Glutamatergic neuron (in vitro differentiated cells): ENCODE results near the gene ACR. TPM values are rescaled to one million over a fixed set of nuclear protein-coding genes. Genes with fewer than 3 reads are reported as not detected.

ENCODE experiments used
- DNase-seq: peaks from one replicate; pipeline ENCODE4 v3.0.0; 2022
- H3K27ac Mint-ChIP-seq: one replicate; pipeline ENCODE4 v1.8.0; 2020; ENCODE audit warnings: mild to moderate bottlenecking, mixed read lengths, inconsistent platforms; ENCODE audit not compliant: unreplicated experiment
- H3K27me3 Mint-ChIP-seq: one replicate; pipeline ENCODE4 v1.8.0; 2020; ENCODE audit warnings: mild to moderate bottlenecking, moderate library complexity, mixed read lengths, inconsistent platforms; ENCODE audit not compliant: unreplicated experiment
- H3K36me3 Mint-ChIP-seq: one replicate; pipeline ENCODE4 v1.8.0; 2020; ENCODE audit warnings: mild to moderate bottlenecking, mixed read lengths, inconsistent platforms; ENCODE audit not compliant: unreplicated experiment
- H3K4me1 Mint-ChIP-seq: one replicate; pipeline ENCODE4 v1.8.0; 2020; ENCODE audit warnings: mild to moderate bottlenecking, low read depth, mixed read lengths, inconsistent platforms; ENCODE audit not compliant: unreplicated experiment
- H3K4me3 Mint-ChIP-seq: one replicate; pipeline ENCODE4 v1.8.0; 2020; ENCODE audit warnings: mild to moderate bottlenecking, mixed read lengths, inconsistent platforms; ENCODE audit not compliant: unreplicated experiment
- H3K9me3 Mint-ChIP-seq: one replicate; pipeline ENCODE4 v1.8.0; 2020; ENCODE audit warnings: mild to moderate bottlenecking, moderate library complexity, mixed read lengths, inconsistent platforms; ENCODE audit not compliant: unreplicated experiment
- total RNA-seq: library from RNA; stranded (reverse); fragmentation: NEBNext Ultra II Directional; extraction: Animal tissue kit (Norgen Biotek cat#: 25700); gene quantifications from one replicate; pipeline ENCODE4 v1.2.1, GENCODE V29; 2021; ENCODE audit not compliant: unreplicated experiment
- TF ChIP-seq, protein P1 (sequence below): fragments of 200-600 bp; sonication (generic); IDR thresholded peaks from one replicate; pipeline ENCODE4 v1.5.0; 2021; ENCODE audit not compliant: partially characterized antibody, unreplicated experiment

ACR gene
- total RNA-seq, 1 donor from 2014 or later = not detected

DNA sequence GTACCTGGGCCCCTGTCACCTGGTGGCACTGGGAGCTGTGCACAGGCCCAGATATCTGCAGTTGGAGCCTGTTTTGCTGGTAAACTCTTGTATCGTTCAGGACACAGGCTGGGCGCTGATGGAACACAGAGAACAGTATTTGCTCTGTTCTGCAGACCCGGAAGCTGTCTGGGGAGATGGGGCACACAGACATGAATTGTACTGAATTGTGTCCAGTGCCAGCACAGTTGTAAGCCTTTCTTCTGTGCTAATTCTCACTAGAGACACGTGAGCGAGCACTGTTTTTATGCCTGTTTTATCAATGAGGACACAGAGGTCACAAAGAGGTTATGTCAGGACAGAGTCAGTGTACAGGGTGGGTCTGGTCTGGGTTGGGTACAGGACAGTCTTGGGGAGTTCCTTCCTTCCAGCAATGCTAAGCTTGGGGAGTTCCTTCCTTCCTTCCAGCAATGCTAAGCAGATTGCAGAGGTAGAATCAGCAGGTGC, 24.4 kb upstream of the ACR start:
- H3K27ac Mint-ChIP-seq = no peak overlapping the region
- H3K36me3 Mint-ChIP-seq = peaks cover 11% of the 10 kb centered on the region
- no peak overlapping the region for H3K4me3 Mint-ChIP-seq
- H3K4me1 Mint-ChIP-seq = peaks cover 4% of the 10 kb centered on the region
- peak; percentile 6 for DNase-seq
- TF ChIP-seq, protein P1, sequence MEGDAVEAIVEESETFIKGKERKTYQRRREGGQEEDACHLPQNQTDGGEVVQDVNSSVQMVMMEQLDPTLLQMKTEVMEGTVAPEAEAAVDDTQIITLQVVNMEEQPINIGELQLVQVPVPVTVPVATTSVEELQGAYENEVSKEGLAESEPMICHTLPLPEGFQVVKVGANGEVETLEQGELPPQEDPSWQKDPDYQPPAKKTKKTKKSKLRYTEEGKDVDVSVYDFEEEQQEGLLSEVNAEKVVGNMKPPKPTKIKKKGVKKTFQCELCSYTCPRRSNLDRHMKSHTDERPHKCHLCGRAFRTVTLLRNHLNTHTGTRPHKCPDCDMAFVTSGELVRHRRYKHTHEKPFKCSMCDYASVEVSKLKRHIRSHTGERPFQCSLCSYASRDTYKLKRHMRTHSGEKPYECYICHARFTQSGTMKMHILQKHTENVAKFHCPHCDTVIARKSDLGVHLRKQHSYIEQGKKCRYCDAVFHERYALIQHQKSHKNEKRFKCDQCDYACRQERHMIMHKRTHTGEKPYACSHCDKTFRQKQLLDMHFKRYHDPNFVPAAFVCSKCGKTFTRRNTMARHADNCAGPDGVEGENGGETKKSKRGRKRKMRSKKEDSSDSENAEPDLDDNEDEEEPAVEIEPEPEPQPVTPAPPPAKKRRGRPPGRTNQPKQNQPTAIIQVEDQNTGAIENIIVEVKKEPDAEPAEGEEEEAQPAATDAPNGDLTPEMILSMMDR = no peak
- H3K27me3 Mint-ChIP-seq = peaks cover 23% of the 10 kb centered on the region
- H3K9me3 Mint-ChIP-seq = peaks cover 8% of the 10 kb centered on the region

DNA sequence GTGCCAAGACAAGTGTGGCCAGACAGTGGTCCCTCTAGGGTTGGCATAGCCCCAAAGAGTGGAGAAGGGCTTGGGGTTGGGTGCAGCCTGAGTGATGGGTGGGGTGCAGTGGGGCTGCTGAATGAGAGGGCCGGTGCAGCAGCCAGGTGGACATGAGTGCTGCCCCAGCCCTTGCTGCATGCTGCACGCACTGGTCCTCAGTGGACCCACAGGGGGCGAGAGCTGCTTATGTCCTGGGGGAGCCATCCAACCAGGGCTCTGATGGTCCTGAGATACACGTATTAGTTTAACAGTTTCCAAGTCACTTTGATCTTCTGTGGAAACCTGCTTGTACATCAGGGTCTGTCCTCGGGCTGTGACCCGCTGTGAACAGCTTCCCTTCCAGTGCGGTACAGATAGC, 23.9 kb upstream of the ACR start:
- Mint-ChIP-seq H3K4me1 (peaks cover 4% of the 10 kb centered on the region), H3K27me3 (peaks cover 28% of the 10 kb centered on the region), H3K36me3 (peaks cover 11% of the 10 kb centered on the region), H3K4me3 (no peak overlapping the region), H3K9me3 (peaks cover 6% of the 10 kb centered on the region), H3K27ac (no peak overlapping the region)
- TF ChIP-seq, protein P1 = no peak
- DNase-seq = peak; percentile 3

DNA sequence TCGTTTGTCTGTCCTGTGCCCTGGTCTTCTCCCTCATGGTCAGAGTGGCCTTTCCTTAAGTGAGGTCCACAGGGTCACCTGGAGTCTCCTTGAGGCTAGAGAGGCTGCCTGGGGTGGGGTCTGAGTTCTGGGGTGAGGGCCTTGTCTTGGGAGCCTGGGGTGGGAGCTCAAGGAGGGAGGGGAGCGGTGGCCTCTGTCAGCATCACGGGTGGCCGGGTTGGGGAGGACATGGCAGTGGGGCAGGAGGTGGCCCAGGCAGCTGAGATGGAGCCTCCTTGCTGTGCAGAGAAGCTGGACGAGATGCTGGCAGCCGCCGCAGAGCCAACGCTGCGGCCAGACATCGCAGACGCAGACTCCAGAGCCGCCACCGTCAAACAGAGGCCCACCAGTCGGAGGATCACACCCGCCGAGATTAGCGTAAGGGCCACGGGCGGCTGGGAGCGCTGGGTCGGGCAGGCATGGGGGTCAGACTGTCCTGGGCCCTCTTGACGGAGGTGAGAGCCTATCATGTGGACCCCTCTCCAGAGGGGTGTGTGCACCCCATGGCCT, 23.3 kb upstream of the ACR start:
- TF ChIP-seq, protein P1 = no peak
- no peak for DNase-seq
- H3K4me1 Mint-ChIP-seq = peaks cover 4% of the 10 kb centered on the region
- H3K27ac Mint-ChIP-seq = no peak overlapping the region
- H3K36me3 Mint-ChIP-seq = peaks cover 11% of the 10 kb centered on the region
- H3K4me3 Mint-ChIP-seq = no peak overlapping the region
- peaks cover 32% of the 10 kb centered on the region for H3K27me3 Mint-ChIP-seq
- H3K9me3 Mint-ChIP-seq = peaks cover 6% of the 10 kb centered on the region

DNA sequence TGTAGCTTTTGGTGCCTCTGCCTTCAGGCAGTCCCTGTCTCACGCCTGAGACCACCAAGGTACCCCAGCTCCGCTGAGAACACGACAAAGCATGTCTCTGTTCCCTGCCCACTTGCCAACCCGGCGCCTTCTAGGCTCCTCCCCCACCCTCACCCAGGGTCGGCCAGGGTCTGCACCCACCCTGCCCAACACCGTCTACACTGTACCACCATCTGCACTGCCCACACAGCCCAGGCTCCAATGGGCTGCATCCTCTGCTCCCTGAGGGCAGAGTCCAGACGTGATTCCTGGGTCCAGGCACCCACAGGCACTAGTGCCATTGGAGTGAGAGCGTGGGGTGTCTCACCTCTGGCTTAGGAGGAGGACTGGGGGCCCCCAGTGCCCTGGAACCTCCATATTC, 22.8 kb upstream of the ACR start:
- Mint-ChIP-seq H3K9me3 (peaks cover 6% of the 10 kb centered on the region), H3K27me3 (peaks cover 32% of the 10 kb centered on the region), H3K4me1 (peaks cover 4% of the 10 kb centered on the region), H3K36me3 (peaks cover 11% of the 10 kb centered on the region), H3K4me3 (no peak overlapping the region), H3K27ac (no peak overlapping the region)
- DNase-seq = no peak
- TF ChIP-seq, protein P1 = no peak

DNA sequence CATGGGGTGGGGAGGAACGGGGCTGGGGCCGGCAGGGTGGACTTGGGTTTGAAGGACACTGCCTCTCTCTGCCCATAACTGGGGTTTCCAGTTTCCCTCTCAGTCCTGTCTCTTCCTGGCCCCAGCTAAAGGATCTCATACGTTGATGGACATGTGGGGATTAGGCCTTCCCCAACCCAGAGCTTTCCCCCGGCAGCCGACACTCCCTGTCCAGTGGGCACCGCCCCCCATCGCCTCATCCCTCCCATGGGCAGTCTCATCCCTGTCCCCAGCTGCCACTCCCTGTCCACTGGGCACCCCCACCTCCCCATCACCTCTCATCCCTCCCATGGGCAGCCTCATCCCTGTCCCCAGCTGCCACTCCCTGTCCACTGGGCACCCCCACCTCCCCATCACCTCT, 22.2 kb upstream of the ACR start:
- Mint-ChIP-seq H3K9me3 (peaks cover 6% of the 10 kb centered on the region), H3K4me1 (peaks cover 1% of the 10 kb centered on the region), H3K36me3 (peaks cover 7% of the 10 kb centered on the region), H3K27ac (no peak overlapping the region), H3K27me3 (peaks cover 32% of the 10 kb centered on the region), H3K4me3 (no peak overlapping the region)
- no peak for DNase-seq
- TF ChIP-seq, protein P1 = no peak
